ENCODE results near the gene CNTFR. TPM values are rescaled to one million over a fixed set of nuclear protein-coding genes. Genes with fewer than 3 reads are reported as not detected.

Gene CNTFR
- total RNA-seq, 4 donors from 2014 or later: 41.9 to 81.5 (median 60.4) TPM

DNA sequence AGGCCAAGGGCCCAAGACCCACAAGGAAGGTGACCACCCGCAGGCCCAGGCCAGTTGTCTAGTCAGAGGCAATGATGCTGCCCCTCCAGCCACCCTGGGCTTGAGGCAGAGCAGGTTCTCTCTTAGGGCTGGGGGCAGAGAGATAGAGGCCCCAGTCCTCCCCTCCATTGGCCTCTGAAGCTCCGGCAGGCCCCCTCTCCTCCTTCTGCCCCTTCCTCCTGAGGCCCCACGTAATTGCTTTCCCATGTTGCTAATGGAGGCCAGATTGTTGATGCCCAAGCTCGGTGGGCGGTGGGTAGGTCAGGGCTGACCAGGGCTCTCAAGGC, 40.2 kb downstream of the CNTFR start:
- ATAC-seq (ENCODE audit: low FRiP score): no peak
- TF ChIP-seq, protein P1, sequence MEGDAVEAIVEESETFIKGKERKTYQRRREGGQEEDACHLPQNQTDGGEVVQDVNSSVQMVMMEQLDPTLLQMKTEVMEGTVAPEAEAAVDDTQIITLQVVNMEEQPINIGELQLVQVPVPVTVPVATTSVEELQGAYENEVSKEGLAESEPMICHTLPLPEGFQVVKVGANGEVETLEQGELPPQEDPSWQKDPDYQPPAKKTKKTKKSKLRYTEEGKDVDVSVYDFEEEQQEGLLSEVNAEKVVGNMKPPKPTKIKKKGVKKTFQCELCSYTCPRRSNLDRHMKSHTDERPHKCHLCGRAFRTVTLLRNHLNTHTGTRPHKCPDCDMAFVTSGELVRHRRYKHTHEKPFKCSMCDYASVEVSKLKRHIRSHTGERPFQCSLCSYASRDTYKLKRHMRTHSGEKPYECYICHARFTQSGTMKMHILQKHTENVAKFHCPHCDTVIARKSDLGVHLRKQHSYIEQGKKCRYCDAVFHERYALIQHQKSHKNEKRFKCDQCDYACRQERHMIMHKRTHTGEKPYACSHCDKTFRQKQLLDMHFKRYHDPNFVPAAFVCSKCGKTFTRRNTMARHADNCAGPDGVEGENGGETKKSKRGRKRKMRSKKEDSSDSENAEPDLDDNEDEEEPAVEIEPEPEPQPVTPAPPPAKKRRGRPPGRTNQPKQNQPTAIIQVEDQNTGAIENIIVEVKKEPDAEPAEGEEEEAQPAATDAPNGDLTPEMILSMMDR (IDR thresholded peaks at IDR 0.05): no peak
- DNase-seq (ENCODE audit: low spot score): no peak

DNA sequence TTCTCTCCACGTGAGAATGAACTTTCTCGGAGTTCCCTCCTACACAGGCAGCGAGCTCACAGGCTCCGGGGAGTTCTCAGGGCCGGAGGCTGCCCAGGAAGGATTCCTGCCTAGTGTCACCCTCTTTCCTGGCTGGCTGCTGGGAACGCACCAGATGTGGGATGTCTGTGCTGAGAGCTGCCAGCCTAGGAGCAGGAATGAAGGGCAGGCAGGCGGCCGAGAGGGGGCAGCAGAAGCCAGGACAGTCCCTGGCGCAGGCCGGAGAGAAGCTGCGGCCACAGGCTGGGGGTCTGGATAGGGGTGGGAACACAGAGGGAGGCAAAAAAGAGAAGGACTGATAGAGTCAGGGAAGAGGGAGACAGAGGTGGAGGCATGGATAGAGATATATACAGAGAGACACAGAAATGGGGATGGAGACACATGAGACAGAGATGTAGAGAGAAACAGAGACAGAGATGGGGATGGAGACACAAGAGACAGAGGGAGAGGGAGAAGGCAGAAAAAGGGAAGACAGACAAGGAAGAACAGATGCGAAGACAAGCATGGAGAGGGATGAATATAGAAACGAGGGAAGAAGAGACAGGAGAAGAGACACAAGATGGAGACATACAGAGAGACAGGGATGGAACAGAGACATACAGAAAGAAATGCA, 41.4 kb downstream of the CNTFR start:
- DNase-seq (ENCODE audit: low spot score) (peak; percentile 62), ATAC-seq (ENCODE audit: low FRiP score) (peak; percentile 67)
- TF ChIP-seq, protein P1 (IDR thresholded peaks at IDR 0.05): peak in 1 of 3 donors; percentile 50

DNA sequence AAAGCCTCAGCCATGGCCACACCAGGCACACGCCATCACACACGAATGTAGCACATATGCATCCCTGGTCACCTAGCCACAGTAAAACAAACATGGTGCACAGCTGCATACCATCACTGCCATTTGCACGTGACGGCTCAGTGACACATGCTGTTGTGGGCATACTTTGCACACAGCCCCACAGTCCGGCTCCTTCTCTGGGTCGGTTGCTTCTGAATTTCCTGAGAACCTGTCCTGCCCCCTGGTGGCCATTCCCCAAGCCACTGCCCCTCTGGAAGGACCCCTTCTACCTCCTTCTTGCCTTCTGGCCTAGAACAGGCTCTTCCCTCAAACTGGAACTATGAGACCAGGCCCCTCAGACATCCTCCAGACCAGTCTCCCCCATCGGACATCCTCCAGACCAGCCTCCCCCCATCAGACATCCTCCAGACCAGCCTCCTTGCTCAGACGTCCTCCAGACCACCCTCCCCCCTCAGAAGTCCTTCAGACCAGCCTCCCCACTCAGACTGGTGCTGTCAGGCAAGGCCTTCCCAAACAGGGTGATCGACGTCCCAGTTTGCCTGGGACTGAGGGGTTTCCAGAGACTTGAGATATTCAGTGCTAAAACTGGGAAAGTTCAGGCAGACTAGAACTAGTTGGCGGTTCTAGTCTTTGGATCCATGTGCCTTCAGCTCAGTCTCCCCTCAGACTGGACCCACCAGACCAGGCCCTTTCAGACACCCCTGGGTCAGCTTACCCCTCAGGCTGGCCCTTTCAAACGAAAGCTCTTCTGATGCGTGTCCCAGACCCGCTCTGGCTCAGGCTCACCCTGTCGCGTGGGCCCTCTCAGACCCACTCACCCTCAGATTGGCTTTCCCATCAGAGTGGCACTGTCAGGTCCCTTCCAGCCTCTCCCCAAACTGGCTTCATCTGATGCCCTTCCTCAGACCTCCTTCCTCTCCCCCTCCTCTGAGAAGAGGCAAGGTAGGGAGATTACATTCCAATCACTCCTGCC, 42.4 kb downstream of the CNTFR start:
- TF ChIP-seq, protein P1 (IDR thresholded peaks at IDR 0.05): peak in 1 of 3 donors; percentile 44
- DNase-seq (ENCODE audit: low spot score) (peak; percentile 65), ATAC-seq (ENCODE audit: low FRiP score) (peak; percentile 32)

DNA sequence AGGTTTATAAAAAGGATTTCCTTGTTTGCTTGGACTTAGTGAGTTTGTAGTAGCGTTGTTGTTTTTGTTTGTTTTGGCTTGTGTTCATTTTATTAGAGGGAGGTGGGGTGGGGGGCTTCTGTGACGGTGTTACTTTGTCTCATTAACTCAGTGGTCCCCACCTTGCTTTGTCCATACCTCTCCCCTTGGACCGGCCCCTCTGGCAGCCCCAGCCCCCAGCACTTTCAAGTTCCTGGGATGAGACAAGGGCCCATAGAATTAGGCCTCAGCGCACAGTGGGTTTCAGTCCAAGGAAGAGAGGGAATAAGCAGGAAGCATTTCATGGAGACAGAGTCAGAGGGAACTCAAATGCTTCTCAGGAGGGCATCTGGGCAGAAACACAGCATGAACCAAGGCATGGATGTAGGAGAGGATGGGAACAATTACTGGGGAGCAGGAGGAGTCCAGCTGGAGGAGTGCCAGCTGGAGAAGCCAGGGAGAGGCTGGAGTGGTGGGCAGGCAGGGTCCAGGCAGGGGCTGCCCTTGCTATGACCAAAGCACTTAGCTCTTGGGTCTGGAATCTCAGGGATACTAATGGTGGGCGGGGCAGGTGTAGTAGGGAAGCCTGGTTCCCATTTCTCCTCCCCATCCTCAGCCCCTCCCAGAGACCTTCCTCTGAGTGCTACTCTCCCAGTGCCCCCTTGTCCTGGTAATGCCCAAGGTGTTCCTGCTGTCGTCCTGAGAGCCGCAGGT, 43.3 kb downstream of the CNTFR start:
- DNase-seq (ENCODE audit: low spot score): no peak

DNA sequence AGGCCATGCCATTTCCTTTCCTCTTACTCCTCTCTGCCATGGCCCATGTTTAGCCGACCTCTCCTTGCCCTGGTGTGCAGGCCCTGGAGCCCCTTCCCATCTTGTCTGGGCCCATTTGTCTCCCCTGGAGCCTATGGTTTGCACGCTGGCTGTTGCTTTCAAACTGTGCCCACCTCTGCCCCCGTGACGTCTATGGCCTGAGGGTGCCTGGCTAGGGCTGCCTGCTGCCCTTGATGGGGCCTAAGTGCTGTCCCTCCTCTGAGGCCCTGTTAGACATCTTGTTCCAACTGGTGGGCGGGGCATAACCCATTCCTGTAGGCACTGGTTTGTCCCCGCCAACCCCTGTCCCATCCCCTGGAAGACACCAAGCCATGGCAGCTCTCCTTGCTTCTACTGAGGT, 44.0 kb downstream of the CNTFR start:
- TF ChIP-seq, protein P1 (IDR thresholded peaks at IDR 0.05): no peak
- ATAC-seq (ENCODE audit: low FRiP score) (no peak), DNase-seq (ENCODE audit: low spot score) (no peak)

More for the DNA sequence above, 43.3 kb downstream of the CNTFR start:
- ATAC-seq (ENCODE audit: low FRiP score): no peak
- TF ChIP-seq, protein P1 (IDR thresholded peaks at IDR 0.05): no peak

DNA sequence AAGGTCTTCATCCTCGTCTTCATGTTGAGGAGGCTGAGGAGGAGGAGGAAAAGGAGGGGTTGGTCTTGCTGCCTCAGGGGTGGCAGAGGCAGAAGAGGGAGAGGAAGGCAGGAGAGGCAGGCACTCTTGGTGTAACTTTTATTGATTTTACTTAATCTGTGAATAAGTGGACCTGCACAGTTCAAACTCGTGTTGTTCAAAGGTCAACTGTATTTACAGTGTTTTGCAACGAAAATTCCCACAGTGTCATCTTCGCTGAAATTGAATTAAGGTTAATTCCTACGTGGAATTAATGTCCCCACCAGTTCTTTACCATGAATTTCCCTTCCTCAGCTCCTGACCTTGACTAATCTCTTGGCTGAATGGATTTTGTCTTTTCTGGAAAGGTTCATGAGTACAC, 45.5 kb downstream of the CNTFR start:
- DNase-seq (ENCODE audit: low spot score) (no peak), ATAC-seq (ENCODE audit: low FRiP score) (no peak)
- TF ChIP-seq, protein P1 (IDR thresholded peaks at IDR 0.05): no peak
